ENCODE data around the gene NCKAP1.
A peak's percentile ranks its signal among the peaks of the same experiment; 100 is the strongest.
"Not testable (repeated sequence)": the region's sequence is repeated elsewhere in the genome, so short reads cannot be mapped to it uniquely, and the experiment has no call there.

NCKAP1 gene

DNA sequence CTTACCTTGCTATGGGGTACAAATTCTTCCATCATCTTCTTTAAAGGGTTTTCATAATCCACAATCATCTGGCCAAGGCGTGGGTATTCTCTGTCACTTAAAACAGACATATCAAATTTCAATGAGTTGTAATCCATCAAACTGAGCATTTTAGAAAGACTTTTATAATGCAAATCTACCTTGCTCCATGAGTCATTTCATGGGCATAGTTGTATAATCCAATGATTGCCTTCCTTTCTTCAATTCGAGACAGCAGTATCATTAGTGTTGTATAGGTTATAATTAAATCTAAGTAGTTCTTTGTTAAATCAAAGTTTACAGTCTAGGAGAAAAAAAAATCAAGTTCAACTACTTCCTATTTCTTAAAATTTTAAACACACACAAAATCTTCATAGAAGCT is 36.3 kb downstream of the NCKAP1 start:
- DNase-seq = no peak
- H3K9me3 ChIP-seq (ENCODE audit: control extremely low read depth in 1 of 5, control insufficient read depth in 4 of 5, insufficient read depth in 2 of 5, low read depth in 1 of 5, low read length in 4 of 5) = no peaks in the 10 kb centered on the region
- ChIA-PET POLR2A (no interaction called here), CTCF (no interaction called here)
- no peaks in the 10 kb centered on the region for H3K36me3 ChIP-seq (ENCODE audit: control insufficient read depth in 4 of 4, insufficient read depth in 4 of 4, low read length in 3 of 4)
- no peak overlapping the region for H3K27ac ChIP-seq (ENCODE audit: insufficient read depth in 1 of 2, low read depth in 1 of 2, low read length in 2 of 2, poor library complexity in 1 of 2, severe bottlenecking in 2 of 2)
- WGBS (ENCODE audit: insufficient coverage) = 100% methylated on average over 1 of the region's 2 CpGs
- no peaks in the 10 kb centered on the region for H3K4me1 ChIP-seq (ENCODE audit: control extremely low read depth in 1 of 4, control insufficient read depth in 4 of 4, insufficient read depth in 4 of 4, low read length in 3 of 4)
- no peak overlapping the region for H3K4me3 ChIP-seq (ENCODE audit: control insufficient read depth in 1 of 7, extremely low read depth in 1 of 7, insufficient read depth in 4 of 7, low read depth in 2 of 7, low read length in 6 of 7)
- H3K27me3 ChIP-seq (replicated peaks in 2 of 5; ENCODE audit: control insufficient read depth in 4 of 5, insufficient read depth in 5 of 5, low read length in 4 of 5) = no peaks in the 10 kb centered on the region

DNA sequence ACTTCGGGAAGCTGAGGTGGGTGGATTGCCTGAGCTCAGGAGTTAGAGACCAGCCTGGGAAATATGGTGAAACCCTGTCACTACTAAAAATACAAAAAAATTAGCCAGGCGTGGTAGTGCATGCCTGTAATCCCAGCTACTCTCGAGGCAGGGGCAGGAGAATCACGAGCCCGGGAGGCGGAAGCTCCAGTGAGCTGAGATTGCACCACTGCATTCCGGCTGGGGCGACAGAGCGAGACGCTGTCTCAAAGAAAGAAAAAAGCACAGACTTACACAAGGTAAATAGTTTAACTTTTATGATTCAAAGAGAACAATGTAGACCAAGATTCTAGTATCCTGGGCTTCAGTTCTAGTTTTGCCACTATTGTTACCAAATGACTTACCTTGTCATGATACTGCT is 37.4 kb downstream of the NCKAP1 start:
- no peak for DNase-seq
- Histone ChIP-seq H3K27me3 (replicated peaks in 2 of 5; ENCODE audit: control insufficient read depth in 4 of 5, insufficient read depth in 5 of 5, low read length in 4 of 5) (no peaks in the 10 kb centered on the region), H3K36me3 (ENCODE audit: control insufficient read depth in 4 of 4, insufficient read depth in 4 of 4, low read length in 3 of 4) (no peaks in the 10 kb centered on the region), H3K27ac (ENCODE audit: insufficient read depth in 1 of 2, low read depth in 1 of 2, low read length in 2 of 2, poor library complexity in 1 of 2, severe bottlenecking in 2 of 2) (no peak overlapping the region), H3K4me3 (ENCODE audit: control insufficient read depth in 1 of 7, extremely low read depth in 1 of 7, insufficient read depth in 4 of 7, low read depth in 2 of 7, low read length in 6 of 7) (no peak overlapping the region), H3K4me1 (ENCODE audit: control extremely low read depth in 1 of 4, control insufficient read depth in 4 of 4, insufficient read depth in 4 of 4, low read length in 3 of 4) (no peaks in the 10 kb centered on the region), H3K9me3 (ENCODE audit: control extremely low read depth in 1 of 5, control insufficient read depth in 4 of 5, insufficient read depth in 2 of 5, low read depth in 1 of 5, low read length in 4 of 5) (no peaks in the 10 kb centered on the region)
- CTCF ChIA-PET = no interaction called here
- WGBS (ENCODE audit: insufficient coverage) = 97% methylated on average over 10 of the region's 10 CpGs
- POLR2A ChIA-PET = no interaction called here

DNA sequence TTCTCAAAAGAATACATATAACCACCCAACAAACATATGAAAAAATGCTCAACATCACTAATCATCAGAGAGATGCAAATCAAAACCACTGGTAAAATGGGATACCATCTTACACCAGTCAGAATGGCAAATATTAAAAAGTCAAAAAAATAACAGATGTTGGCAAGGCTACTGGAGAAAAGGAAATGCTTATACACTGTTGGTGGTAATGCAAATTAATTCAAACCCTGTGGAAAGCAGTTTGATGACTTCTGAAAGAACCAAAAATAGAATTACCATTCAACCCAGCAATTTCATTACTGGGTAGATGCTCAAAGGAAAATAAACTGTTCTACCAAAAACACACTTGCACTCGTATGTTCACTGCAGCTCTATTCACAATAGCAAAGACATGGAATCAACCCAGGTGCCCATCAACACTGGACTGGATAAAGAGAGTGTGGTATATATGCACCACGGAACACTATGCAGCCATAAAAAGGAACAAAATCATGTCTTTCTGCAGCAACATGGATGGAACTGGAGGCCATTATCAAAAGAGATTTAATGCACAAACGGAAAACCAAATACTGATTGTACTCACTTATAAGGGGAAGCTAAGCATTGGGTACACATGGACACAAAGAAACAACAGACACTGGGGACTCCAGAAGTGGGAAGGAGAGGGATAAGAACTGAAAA is 38.8 kb downstream of the NCKAP1 start:
- H3K9me3 ChIP-seq (ENCODE audit: control extremely low read depth in 1 of 5, control insufficient read depth in 4 of 5, insufficient read depth in 2 of 5, low read depth in 1 of 5, low read length in 4 of 5) = no peaks in the 10 kb centered on the region
- H3K27me3 ChIP-seq (replicated peaks in 2 of 5; ENCODE audit: control insufficient read depth in 4 of 5, insufficient read depth in 5 of 5, low read length in 4 of 5) = no peaks in the 10 kb centered on the region
- no peak overlapping the region for H3K27ac ChIP-seq (ENCODE audit: insufficient read depth in 1 of 2, low read depth in 1 of 2, low read length in 2 of 2, poor library complexity in 1 of 2, severe bottlenecking in 2 of 2)
- CTCF ChIA-PET = interaction anchor here (0.8 kb wide), 1 partner anchor 10 kb away, joined by 3 read pairs; no protein-coding TSS in a partner anchor
- POLR2A ChIA-PET = no interaction called here
- no peak overlapping the region for H3K4me3 ChIP-seq (ENCODE audit: control insufficient read depth in 1 of 7, extremely low read depth in 1 of 7, insufficient read depth in 4 of 7, low read depth in 2 of 7, low read length in 6 of 7)
- no peak for DNase-seq
- WGBS (ENCODE audit: insufficient coverage) = 83% methylated on average over 1 of the region's 3 CpGs
- H3K36me3 ChIP-seq (ENCODE audit: control insufficient read depth in 4 of 4, insufficient read depth in 4 of 4, low read length in 3 of 4) = no peaks in the 10 kb centered on the region
- H3K4me1 ChIP-seq (ENCODE audit: control extremely low read depth in 1 of 4, control insufficient read depth in 4 of 4, insufficient read depth in 4 of 4, low read length in 3 of 4) = no peaks in the 10 kb centered on the region

DNA sequence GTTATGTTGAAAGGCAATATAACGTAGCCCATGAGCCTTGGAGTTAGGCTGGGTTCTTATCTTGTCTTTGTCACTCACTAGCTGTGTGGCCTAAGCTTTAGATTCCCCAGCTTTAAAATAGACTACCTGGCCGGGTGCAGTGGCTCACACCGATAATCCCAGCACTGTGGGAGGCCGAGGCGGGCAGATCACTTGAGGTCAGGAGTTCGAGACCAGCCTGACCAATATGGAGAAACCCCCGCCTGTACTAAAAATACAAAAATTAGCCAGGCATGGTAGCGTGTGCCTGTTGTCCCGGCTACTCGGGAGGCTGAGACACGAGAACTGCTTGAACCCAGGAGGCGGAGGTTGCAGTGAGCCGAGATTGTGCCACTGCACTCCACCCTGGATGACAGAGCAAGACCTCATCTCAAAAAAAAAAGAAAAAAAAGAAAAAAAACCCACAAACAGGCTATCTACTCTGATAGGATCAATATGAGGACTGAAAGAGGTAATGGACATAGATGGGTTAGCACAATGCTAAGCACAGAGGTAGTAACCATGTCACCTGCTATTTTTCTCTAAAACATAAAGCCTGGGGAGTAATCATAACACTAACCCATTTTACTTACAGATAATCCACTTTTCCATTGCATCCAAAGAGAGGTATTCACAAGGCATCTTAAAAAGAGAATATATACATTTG is 43.9 kb downstream of the NCKAP1 start:
- no peaks in the 10 kb centered on the region for H3K27me3 ChIP-seq (replicated peaks in 2 of 5; ENCODE audit: control insufficient read depth in 4 of 5, insufficient read depth in 5 of 5, low read length in 4 of 5)
- no peak overlapping the region for H3K4me3 ChIP-seq (ENCODE audit: control insufficient read depth in 1 of 7, extremely low read depth in 1 of 7, insufficient read depth in 4 of 7, low read depth in 2 of 7, low read length in 6 of 7)
- H3K36me3 ChIP-seq (ENCODE audit: control insufficient read depth in 4 of 4, insufficient read depth in 4 of 4, low read length in 3 of 4) = no peaks in the 10 kb centered on the region
- no peak overlapping the region for H3K27ac ChIP-seq (ENCODE audit: insufficient read depth in 1 of 2, low read depth in 1 of 2, low read length in 2 of 2, poor library complexity in 1 of 2, severe bottlenecking in 2 of 2)
- no peaks in the 10 kb centered on the region for H3K9me3 ChIP-seq (ENCODE audit: control extremely low read depth in 1 of 5, control insufficient read depth in 4 of 5, insufficient read depth in 2 of 5, low read depth in 1 of 5, low read length in 4 of 5)
- CTCF ChIA-PET = interaction anchor here (0.6 kb wide), 1 partner anchor 18 kb away, joined by 5 read pairs; no protein-coding TSS in a partner anchor
- WGBS (ENCODE audit: insufficient coverage) = 97% methylated on average over 7 of the region's 13 CpGs
- no peak for DNase-seq
- H3K4me1 ChIP-seq (ENCODE audit: control extremely low read depth in 1 of 4, control insufficient read depth in 4 of 4, insufficient read depth in 4 of 4, low read length in 3 of 4) = no peaks in the 10 kb centered on the region
- POLR2A ChIA-PET = no interaction called here

DNA sequence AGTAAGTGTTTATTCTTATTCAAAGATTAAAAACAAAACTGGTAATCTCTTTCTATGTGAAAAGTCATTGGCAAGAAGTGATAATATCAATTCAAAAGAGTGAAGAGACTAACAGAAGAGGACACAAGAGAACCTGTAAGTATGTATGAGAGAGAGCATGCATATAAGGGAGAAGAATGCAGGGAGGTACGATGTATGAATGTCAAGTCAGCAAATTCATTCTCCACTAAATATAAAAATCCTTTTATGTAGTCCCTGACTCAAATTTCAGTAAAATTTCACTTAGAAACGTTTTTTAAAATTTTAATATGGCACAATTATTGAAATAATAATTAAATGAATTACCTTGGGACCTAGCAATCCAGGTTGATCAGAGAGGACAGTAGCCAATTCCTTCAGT is 55.3 kb downstream of the NCKAP1 start:
- H3K36me3 ChIP-seq (ENCODE audit: control insufficient read depth in 4 of 4, insufficient read depth in 4 of 4, low read length in 3 of 4) = no peaks in the 10 kb centered on the region
- H3K4me1 ChIP-seq (ENCODE audit: control extremely low read depth in 1 of 4, control insufficient read depth in 4 of 4, insufficient read depth in 4 of 4, low read length in 3 of 4) = no peaks in the 10 kb centered on the region
- H3K9me3 ChIP-seq (ENCODE audit: control extremely low read depth in 1 of 5, control insufficient read depth in 4 of 5, insufficient read depth in 2 of 5, low read depth in 1 of 5, low read length in 4 of 5) = no peaks in the 10 kb centered on the region
- POLR2A ChIA-PET = no interaction called here
- WGBS (ENCODE audit: insufficient coverage) = no CpG with 5 or more reads among the region's 2 CpGs
- no peak for DNase-seq
- no peak overlapping the region for H3K27ac ChIP-seq (ENCODE audit: insufficient read depth in 1 of 2, low read depth in 1 of 2, low read length in 2 of 2, poor library complexity in 1 of 2, severe bottlenecking in 2 of 2)
- CTCF ChIA-PET = interaction anchor here (1.0 to 1.6 kb wide), 2 partner anchors 215 to 220 kb away, joined by 3 read pairs; no protein-coding TSS in a partner anchor
- H3K27me3 ChIP-seq (replicated peaks in 2 of 5; ENCODE audit: control insufficient read depth in 4 of 5, insufficient read depth in 5 of 5, low read length in 4 of 5) = no peaks in the 10 kb centered on the region
- no peak overlapping the region for H3K4me3 ChIP-seq (ENCODE audit: control insufficient read depth in 1 of 7, extremely low read depth in 1 of 7, insufficient read depth in 4 of 7, low read depth in 2 of 7, low read length in 6 of 7)

DNA sequence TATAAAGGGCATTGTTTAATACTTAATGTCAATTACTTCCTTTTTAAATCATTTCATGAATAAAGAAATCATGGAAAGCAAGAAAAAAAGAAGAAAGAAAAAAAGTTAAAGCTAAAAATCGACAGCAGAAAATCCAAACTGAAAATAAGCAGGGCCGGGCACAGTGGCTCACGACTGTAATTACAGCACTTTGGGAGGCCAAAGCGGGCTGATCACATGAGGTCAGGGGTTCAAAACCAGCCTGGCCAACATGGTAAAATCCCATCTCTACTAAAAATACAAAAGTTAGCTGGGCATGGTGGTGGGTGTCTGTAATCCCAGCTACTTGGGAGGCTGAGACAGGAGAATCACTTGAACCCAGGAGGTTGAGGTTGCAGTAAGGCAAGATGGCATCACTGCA is 56.8 kb downstream of the NCKAP1 start:
- CTCF ChIA-PET = interaction anchor here (1.1 to 3.5 kb wide), 4 partner anchors 9 to 791 kb away, joined by 3 to 17 read pairs (median 8); no protein-coding TSS in a partner anchor
- H3K27me3 ChIP-seq (replicated peaks in 2 of 5; ENCODE audit: control insufficient read depth in 4 of 5, insufficient read depth in 5 of 5, low read length in 4 of 5); H3K36me3 ChIP-seq (ENCODE audit: control insufficient read depth in 4 of 4, insufficient read depth in 4 of 4, low read length in 3 of 4); POLR2A ChIA-PET; H3K4me3 ChIP-seq (ENCODE audit: control insufficient read depth in 1 of 7, extremely low read depth in 1 of 7, insufficient read depth in 4 of 7, low read depth in 2 of 7, low read length in 6 of 7); H3K4me1 ChIP-seq (ENCODE audit: control extremely low read depth in 1 of 4, control insufficient read depth in 4 of 4, insufficient read depth in 4 of 4, low read length in 3 of 4); H3K9me3 ChIP-seq (ENCODE audit: control extremely low read depth in 1 of 5, control insufficient read depth in 4 of 5, insufficient read depth in 2 of 5, low read depth in 1 of 5, low read length in 4 of 5); H3K27ac ChIP-seq (ENCODE audit: insufficient read depth in 1 of 2, low read depth in 1 of 2, low read length in 2 of 2, poor library complexity in 1 of 2, severe bottlenecking in 2 of 2): not testable (repeated sequence)
- WGBS (ENCODE audit: insufficient coverage) = no CpG with 5 or more reads among the region's 4 CpGs
- DNase-seq = peak in 1 of 3 donors; percentile 8

DNA sequence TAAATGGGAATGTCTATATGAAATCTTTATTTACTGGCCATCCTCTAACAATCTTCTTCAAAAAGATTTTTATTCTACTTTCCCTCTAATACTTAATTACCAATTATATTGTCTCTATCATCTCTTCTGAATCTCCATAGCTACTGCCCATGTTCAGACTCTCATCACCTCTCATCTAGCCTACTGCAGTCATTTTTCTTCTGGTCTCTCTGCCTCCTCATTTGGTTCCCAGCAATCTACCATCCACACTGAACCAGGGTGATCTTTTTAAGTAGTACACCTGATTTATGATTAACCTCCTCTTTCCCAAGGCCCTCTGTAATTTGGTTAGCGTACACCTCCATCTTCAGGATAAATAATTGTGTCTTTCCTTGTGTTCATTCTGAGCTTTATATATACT is 57.6 kb downstream of the NCKAP1 start:
- ChIA-PET POLR2A (no interaction called here), CTCF (interaction anchor here (0.7 to 3.5 kb wide), 11 partner anchors 8 to 794 kb away, joined by 3 to 17 read pairs (median 4); no protein-coding TSS in a partner anchor)
- H3K27ac ChIP-seq (ENCODE audit: insufficient read depth in 1 of 2, low read depth in 1 of 2, low read length in 2 of 2, poor library complexity in 1 of 2, severe bottlenecking in 2 of 2) = no peak overlapping the region
- no peaks in the 10 kb centered on the region for H3K36me3 ChIP-seq (ENCODE audit: control insufficient read depth in 4 of 4, insufficient read depth in 4 of 4, low read length in 3 of 4)
- DNase-seq = no peak
- no peaks in the 10 kb centered on the region for H3K9me3 ChIP-seq (ENCODE audit: control extremely low read depth in 1 of 5, control insufficient read depth in 4 of 5, insufficient read depth in 2 of 5, low read depth in 1 of 5, low read length in 4 of 5)
- H3K4me1 ChIP-seq (ENCODE audit: control extremely low read depth in 1 of 4, control insufficient read depth in 4 of 4, insufficient read depth in 4 of 4, low read length in 3 of 4) = no peaks in the 10 kb centered on the region
- WGBS (ENCODE audit: insufficient coverage) = no CpG with 5 or more reads among the region's 1 CpG
- no peak overlapping the region for H3K4me3 ChIP-seq (ENCODE audit: control insufficient read depth in 1 of 7, extremely low read depth in 1 of 7, insufficient read depth in 4 of 7, low read depth in 2 of 7, low read length in 6 of 7)
- no peaks in the 10 kb centered on the region for H3K27me3 ChIP-seq (replicated peaks in 2 of 5; ENCODE audit: control insufficient read depth in 4 of 5, insufficient read depth in 5 of 5, low read length in 4 of 5)
